HepG2 (cell line): ENCODE data around the gene C1RL. TPM values are rescaled to one million over a fixed set of nuclear protein-coding genes. Genes with fewer than 3 reads are reported as not detected.

Experiments used
- AGO2 ChIP-seq: fragments of 200-400 bp; formaldehyde crosslinking; optimal IDR thresholded peaks from 2 replicates; pipeline ENCODE3; 2017; ENCODE audit warnings: mild to moderate bottlenecking, low read depth, low read length, moderate library complexity
- GABPB1 ChIP-seq: IDR thresholded peaks from 2 replicates; pipeline ENCODE4 v1.6.1; 2016; ENCODE audit warnings: mild to moderate bottlenecking, missing genetic modification reagents, moderate library complexity, missing compliant biosample characterization
- HNRNPLL ChIP-seq: fragments of 200-400 bp; formaldehyde crosslinking; IDR thresholded peaks from 2 replicates; pipeline ENCODE4 v1.6.1; 2017; ENCODE audit warnings: mild to moderate bottlenecking, low read depth, low read length; ENCODE audit not compliant: poor library complexity, severe bottlenecking
- JUN ChIP-seq: sonication (generic); formaldehyde crosslinking; IDR thresholded peaks from 2 replicates; pipeline ENCODE4 v1.4.0; 2020; ENCODE audit warnings: mild to moderate bottlenecking, missing genetic modification reagents
- KAT8 ChIP-seq: IDR thresholded peaks from 2 replicates; pipeline ENCODE4 v1.6.1; 2016; ENCODE audit warnings: missing genetic modification reagents, missing compliant biosample characterization
- KLF15 ChIP-seq: sonication (generic); formaldehyde crosslinking; IDR thresholded peaks from 2 replicates; pipeline ENCODE4 v1.8.1; 2023; ENCODE audit warnings: borderline replicate concordance, mild to moderate bottlenecking, inconsistent platforms, missing genetic modification reagents, mixed read lengths
- MZF1 ChIP-seq: sonication (generic); formaldehyde crosslinking; IDR thresholded peaks from 2 replicates; pipeline ENCODE4 v1.8.1; 2023; ENCODE audit warnings: mild to moderate bottlenecking, missing genetic modification reagents, borderline replicate concordance
- RBM22 ChIP-seq: fragments of 200-400 bp; formaldehyde crosslinking; optimal IDR thresholded peaks from 2 replicates; pipeline ENCODE3; 2017; ENCODE audit warnings: mild to moderate bottlenecking, low read length, moderate library complexity
- REL ChIP-seq: sonication (generic); formaldehyde crosslinking; conservative IDR thresholded peaks from 2 replicates; pipeline ENCODE4 v1.8.0; 2022; ENCODE audit warnings: mild to moderate bottlenecking, missing genetic modification reagents, moderate library complexity
- SP5 ChIP-seq: IDR thresholded peaks from 2 replicates; pipeline ENCODE4 v1.6.1; 2016; ENCODE audit warnings: low read depth, borderline replicate concordance
- SPEN ChIP-seq: sonication (generic); formaldehyde crosslinking; IDR thresholded peaks from 2 replicates; pipeline ENCODE4 v1.5.1; 2020; ENCODE audit warnings: low read depth, mild to moderate bottlenecking, missing genetic modification reagents
- SRSF9 ChIP-seq: fragments of 200-400 bp; formaldehyde crosslinking; IDR thresholded peaks from 2 replicates; pipeline ENCODE4 v1.6.1; 2018; ENCODE audit warnings: borderline replicate concordance, mild to moderate bottlenecking, low read depth, low read length; ENCODE audit not compliant: insufficient read depth, poor library complexity, severe bottlenecking
- TAF15 ChIP-seq: fragments of 200-400 bp; formaldehyde crosslinking; IDR thresholded peaks from one replicate; pipeline ENCODE4 v1.6.1; 2018; ENCODE audit warnings: mild to moderate bottlenecking, low read depth, low read length; ENCODE audit not compliant: poor library complexity, severe bottlenecking
- TEAD3 ChIP-seq: optimal IDR thresholded peaks from 2 replicates; pipeline ENCODE3; 2016; ENCODE audit warnings: borderline replicate concordance
- ZFP1 ChIP-seq: IDR thresholded peaks from 2 replicates; pipeline ENCODE4 v1.6.1; 2016
- ZNF468 ChIP-seq: sonication (generic); formaldehyde crosslinking; IDR thresholded peaks from 2 replicates; pipeline ENCODE4 v1.8.0; 2022; ENCODE audit warnings: mild to moderate bottlenecking, moderate library complexity, missing genetic modification reagents
- ZNF513 ChIP-seq: sonication (generic); formaldehyde crosslinking; conservative IDR thresholded peaks from 2 replicates; pipeline ENCODE4 v1.5.0; 2020; ENCODE audit warnings: missing genetic modification reagents
- ZNF530 ChIP-seq: sonication (generic); formaldehyde crosslinking; IDR thresholded peaks from 2 replicates; pipeline ENCODE4 v1.5.0; 2020; ENCODE audit warnings: low read depth, mild to moderate bottlenecking, missing genetic modification reagents
- ZNF557 ChIP-seq: sonication (generic); formaldehyde crosslinking; IDR thresholded peaks from 2 replicates; pipeline ENCODE4 v1.4.0; 2020; ENCODE audit warnings: missing genetic modification reagents
- ZSCAN30 ChIP-seq: sonication (generic); formaldehyde crosslinking; IDR thresholded peaks from 2 replicates; pipeline ENCODE4 v1.5.0; 2020; ENCODE audit warnings: mild to moderate bottlenecking, missing genetic modification reagents
- polyA plus RNA-seq, 8 experiments: library from polyadenylated mRNA; depleted of rRNA in 3 of 8; stranded (reverse) in 7 of 8; unstranded in 1 of 8; fragments of >200 nt; fragmentation: Illumina TruSeq in 4 of 8; extraction: Trizol in 4 of 8; gene quantifications; 2 replicates each; pipeline versions ENCODE4 v1.2.1 to v1.2.3, GENCODE V29; 2011 to 2016; ENCODE audit warnings: low read depth in 4 of 8, missing spikeins in 1 of 8, mixed read lengths in 1 of 8; ENCODE audit not compliant: insufficient read depth in 1 of 8
- total RNA-seq, 5 experiments: library from RNA; depleted of rRNA; stranded (reverse); fragments of >200 nt; fragmentation: Illumina TruSeq; extraction: Trizol; gene quantifications; 2 replicates each; pipeline ENCODE4 v1.2.3, GENCODE V29; 2016; ENCODE audit warnings: low read depth in 1 of 5
- TF ChIP-seq, protein P1 (sequence below): sonication (generic); formaldehyde crosslinking; IDR thresholded peaks from 2 replicates; pipeline ENCODE4 v1.8.0; 2022; ENCODE audit warnings: missing genetic modification reagents, low read depth, mild to moderate bottlenecking, borderline replicate concordance
- TF ChIP-seq, protein P2 (sequence below): IDR thresholded peaks from 2 replicates; pipeline ENCODE4 v1.6.1; 2016; ENCODE audit warnings: low read depth
- TF ChIP-seq, protein P3 (sequence below): IDR thresholded peaks from 2 replicates; pipeline ENCODE4 v1.6.1; 2012; ENCODE audit warnings: low read depth, low read length, improper control_type of control experiment
- TF ChIP-seq, protein P4 (sequence below): sonication (generic); formaldehyde crosslinking; IDR thresholded peaks from 2 replicates; pipeline ENCODE4 v1.5.1; 2020; ENCODE audit warnings: mild to moderate bottlenecking, missing genetic modification reagents, moderate library complexity

Gene C1RL
- total and polyA plus RNA-seq, 2 of the 13 experiments (the other 11 are each of a cell fraction or from before 2014, with no cell fraction given) = 28.9 to 53.1 TPM

DNA sequence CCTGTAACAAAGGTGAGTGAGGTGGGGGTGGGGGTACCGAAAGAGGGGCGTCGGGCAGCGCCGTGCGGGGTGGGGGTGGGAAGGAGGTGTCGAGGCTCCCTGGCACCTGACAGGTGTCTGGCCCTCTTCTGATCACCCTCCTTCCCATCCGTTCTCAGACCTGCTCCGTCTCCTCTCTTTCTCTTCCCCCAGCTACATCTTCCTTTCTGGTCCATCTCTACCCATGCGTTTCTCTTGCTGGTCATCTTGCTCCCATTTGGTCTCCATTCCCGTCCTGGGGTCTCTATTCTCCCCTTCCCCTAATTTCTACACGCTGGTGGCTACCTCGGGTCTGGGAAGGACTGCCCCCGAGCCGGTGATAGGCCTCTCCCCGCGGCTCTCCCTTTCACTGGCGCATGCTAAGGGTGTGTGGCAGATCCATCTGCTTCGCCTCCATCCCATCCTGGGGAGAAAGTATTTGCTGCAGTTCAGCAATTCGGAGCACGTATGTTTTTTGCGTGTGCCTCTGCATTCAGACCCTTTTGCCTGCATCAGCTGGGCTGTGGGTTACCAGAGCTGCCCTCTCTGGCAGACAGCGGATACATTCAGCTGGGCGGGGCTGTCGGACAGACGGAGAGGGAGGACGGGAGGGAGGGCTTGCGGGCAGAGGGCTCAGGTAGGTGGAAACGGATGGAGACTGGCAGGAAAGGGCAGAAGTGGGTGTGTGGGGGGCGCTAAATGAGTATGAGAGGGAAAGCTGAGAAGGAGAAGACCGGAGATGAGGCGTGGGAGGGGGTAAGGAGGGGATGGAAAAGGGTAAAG lies 21.9 kb upstream of the C1RL start (continued):
- TF ChIP-seq ZNF513 (CRISPR knock-in tag) = no peak
- TF ChIP-seq, protein P1, sequence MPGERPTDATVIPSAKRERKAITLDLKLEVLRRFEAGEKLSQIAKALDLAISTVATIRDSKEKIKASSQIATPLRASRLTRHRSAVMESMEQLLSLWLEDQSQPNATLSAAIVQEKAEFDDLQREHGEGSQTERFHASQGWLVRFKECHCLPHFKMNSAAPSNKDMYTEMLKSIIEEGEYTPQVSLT (CRISPR knock-in tag) = no peak
- no peak for TF ChIP-seq REL (CRISPR knock-in tag)
- no peak for TF ChIP-seq KLF15 (CRISPR knock-in tag)
- no peak for TF ChIP-seq ZFP1 (CRISPR knock-in tag)
- no peak for TF ChIP-seq KAT8 (CRISPR knock-in tag)
- TF ChIP-seq AGO2 = no peak
- TF ChIP-seq SPEN (CRISPR knock-in tag) = no peak
- TF ChIP-seq SP5 (CRISPR knock-in tag) = peak; percentile 71
- no peak for TF ChIP-seq ZNF557 (CRISPR knock-in tag)
- no peak for TF ChIP-seq SRSF9
- TF ChIP-seq GABPB1 (CRISPR knock-in tag) = no peak
- TF ChIP-seq HNRNPLL = peak; percentile 20
- no peak for TF ChIP-seq TAF15
- TF ChIP-seq ZNF468 (CRISPR knock-in tag) = no peak
- no peak for TF ChIP-seq ZSCAN30 (CRISPR knock-in tag)
- TF ChIP-seq, protein P2, sequence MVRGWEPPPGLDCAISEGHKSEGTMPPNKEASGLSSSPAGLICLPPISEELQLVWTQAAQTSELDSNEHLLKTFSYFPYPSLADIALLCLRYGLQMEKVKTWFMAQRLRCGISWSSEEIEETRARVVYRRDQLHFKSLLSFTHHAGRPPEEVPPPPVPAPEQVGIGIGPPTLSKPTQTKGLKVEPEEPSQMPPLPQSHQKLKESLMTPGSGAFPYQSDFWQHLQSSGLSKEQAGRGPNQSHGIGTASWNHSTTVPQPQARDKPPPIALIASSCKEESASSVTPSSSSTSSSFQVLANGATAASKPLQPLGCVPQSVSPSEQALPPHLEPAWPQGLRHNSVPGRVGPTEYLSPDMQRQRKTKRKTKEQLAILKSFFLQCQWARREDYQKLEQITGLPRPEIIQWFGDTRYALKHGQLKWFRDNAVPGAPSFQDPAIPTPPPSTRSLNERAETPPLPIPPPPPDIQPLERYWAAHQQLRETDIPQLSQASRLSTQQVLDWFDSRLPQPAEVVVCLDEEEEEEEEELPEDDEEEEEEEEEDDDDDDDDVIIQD (CRISPR knock-in tag) = 0 out of 2 replicates have a peak, but pooled peaks have one; percentile 15
- TF ChIP-seq, protein P3, sequence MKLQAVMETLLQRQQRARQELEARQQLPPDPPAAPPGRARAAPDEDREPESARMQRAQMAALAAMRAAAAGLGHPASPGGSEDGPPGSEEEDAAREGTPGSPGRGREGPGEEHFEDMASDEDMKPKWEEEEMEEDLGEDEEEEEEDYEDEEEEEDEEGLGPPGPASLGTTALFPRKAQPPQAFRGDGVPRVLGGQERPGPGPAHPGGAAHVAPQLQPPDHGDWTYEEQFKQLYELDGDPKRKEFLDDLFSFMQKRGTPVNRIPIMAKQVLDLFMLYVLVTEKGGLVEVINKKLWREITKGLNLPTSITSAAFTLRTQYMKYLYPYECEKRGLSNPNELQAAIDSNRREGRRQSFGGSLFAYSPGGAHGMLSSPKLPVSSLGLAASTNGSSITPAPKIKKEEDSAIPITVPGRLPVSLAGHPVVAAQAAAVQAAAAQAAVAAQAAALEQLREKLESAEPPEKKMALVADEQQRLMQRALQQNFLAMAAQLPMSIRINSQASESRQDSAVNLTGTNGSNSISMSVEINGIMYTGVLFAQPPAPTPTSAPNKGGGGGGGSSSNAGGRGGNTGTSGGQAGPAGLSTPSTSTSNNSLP = no peak
- TF ChIP-seq RBM22 = no peak
- no peak for TF ChIP-seq MZF1 (CRISPR knock-in tag)
- no peak for TF ChIP-seq ZNF530 (CRISPR knock-in tag)
- TF ChIP-seq, protein P4, sequence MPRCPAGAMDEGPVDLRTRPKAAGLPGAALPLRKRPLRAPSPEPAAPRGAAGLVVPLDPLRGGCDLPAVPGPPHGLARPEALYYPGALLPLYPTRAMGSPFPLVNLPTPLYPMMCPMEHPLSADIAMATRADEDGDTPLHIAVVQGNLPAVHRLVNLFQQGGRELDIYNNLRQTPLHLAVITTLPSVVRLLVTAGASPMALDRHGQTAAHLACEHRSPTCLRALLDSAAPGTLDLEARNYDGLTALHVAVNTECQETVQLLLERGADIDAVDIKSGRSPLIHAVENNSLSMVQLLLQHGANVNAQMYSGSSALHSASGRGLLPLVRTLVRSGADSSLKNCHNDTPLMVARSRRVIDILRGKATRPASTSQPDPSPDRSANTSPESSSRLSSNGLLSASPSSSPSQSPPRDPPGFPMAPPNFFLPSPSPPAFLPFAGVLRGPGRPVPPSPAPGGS (CRISPR knock-in tag) = no peak
- TF ChIP-seq JUN (CRISPR knock-in tag) = no peak
- no peak for TF ChIP-seq TEAD3 (CRISPR knock-in tag)
